Measurements from ENCODE around the gene POLD2.

POLD2 gene

DNA sequence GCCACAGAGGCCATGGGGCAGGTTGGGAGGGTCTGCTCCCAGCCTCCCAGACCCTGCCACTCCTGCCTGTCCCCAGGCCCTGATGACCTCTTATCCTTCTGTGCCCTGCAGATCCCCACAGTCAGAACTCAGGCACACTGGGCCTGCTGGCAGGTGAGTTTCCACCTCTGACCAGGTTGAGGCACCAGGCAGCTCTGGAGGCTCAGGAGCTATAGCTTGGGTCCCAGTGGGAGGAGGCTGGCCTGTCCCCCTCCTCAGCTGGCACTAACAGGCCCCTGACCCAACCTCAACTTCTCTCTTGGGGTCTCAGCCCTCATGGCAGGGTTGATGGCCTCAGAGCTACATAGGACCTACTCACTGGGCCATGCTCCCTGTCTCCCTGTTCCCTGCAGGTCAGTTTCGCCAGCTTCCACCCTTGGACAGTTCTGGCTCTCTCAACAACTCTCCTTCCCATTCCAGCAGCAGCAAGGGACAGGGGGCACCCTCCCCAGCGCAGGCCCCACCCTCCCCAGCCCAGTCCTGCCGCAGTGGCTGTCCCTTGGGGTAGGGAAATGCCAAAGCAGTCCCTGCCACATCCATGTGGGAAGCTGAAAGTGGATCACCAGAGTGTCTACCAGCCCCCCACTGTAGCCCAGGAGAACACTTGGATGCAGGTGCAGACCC, 21.9 kb downstream of the POLD2 start:
- DNase-seq = no peak

GRCh38 chr7:44100458-44101302, 22.7 kb downstream of the POLD2 start:
- DNase-seq = no peak

DNA sequence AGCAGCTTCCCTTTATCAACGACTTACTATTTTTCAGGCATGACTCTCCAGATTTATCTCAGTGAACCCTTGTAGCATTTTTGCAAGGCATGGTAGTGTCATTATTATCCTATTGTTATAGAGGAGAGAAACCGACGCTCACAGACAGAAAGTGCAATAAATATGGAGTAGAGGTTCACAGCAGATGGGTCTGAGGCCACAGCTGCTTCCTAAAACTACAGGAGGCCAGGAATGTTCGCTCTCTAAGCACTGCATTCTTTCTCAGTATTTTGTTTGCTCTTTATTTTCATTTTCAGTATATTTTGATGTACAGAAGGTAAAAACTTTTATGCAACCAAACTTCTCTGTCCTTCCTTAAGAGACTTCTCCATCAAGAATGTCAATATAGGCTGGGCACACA, 23.7 kb downstream of the POLD2 start:
- no peak for DNase-seq

DNA sequence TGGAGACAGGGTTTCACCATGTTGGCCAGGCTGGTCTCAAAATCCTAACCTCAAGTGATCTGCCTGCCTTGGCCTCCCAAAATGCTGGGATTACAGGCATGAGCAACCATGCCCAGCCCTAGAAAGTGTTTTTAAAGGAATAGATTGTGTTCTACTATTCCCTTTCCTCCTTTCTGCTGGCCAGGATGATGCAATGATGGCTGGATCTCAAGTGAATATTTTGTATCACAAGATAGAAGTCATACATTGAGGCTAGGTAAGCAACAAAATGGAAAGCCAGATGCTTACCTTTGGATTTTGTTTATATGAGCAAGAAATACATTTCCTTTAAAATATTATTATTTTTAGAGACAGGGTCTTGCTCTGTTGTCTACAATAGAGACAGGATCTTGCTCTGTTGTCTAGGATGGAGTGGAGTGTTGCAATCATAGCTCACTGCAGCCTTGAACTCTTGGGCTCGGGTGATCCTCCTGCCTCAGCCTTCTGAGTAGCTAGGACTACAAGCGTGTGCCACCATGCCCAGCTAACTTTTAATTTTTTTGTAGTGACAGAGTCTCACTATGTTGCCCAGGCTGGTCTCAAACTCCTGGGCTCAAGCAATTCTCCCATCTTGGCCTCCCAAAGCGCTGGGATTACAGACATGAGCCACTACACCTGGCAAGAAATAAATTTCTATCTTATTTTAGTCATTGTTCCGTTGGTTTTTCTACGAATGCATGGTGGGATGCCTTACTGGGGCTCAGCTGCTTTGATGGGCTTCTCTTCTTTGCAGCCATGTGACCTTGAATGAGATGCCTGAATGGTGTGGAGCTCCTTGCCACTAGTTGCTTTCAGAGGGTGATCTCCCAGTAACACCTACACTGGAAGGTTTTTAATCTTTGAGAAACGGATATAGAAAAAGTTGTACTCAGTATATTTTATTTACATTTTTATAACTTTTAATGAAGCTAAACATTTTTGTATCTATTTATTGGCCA, 25.0 kb downstream of the POLD2 start:
- DNase-seq = no peak

GRCh38 chr7:44097064-44097932, 26.1 kb downstream of the POLD2 start:
- DNase-seq = no peak

GRCh38 chr7:44096326-44096881, 26.9 kb downstream of the POLD2 start:
- DNase-seq = no peak

DNA sequence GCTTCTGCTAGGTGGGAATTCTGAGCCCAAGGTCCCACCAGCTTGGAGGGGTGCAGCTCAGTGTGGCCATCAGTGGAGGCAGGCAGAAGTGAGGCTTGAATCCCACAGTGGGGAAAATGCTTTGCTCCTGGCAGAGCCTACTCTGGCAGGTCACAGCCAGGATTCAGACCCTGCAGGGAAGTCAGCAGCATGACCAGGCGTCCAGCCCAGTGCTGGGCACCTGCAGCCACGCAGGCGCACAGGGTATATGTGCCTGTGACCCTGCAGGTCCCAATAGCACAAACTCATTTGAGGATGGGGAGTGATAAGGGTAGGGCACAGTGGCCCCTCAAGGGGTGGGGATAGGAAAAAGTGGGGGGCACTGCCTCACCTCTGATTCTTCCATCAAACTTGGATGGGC, 27.6 kb downstream of the POLD2 start:
- DNase-seq = no peak

- DNase-seq = no peak
Observed at GRCh38 chr7:44094883-44095592, 28.3 kb downstream of the POLD2 start.

- DNase-seq = peak; percentile 15
Observed at GRCh38 chr7:44094365-44094764, 29.0 kb downstream of the POLD2 start.

DNA sequence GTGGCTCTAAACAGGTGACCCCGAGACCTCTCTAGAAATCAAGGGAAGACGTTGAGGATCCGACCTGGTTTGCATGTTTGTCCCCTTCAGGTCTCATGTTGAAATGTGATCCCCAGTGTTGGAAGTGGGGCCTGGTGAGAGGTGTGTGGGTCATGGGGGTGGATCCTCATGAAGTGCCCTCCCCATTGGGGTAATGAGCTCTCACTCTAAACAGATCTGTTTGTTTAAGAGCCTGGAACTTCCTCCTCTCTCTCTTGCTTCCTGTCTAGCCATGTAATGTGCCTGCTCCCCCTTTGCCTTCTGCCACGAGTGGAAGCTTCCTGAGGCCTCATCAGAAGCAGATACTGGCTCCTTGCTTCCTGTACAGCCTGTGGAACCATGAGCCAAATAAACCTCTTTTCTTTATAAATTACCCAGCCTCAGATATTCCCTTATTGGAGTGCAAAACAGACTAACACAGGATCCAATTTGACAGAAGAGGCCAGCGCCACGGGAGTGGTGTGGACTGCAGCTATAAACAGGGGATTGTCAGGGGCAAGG, 30.2 kb downstream of the POLD2 start:
- DNase-seq = no peak

- no peak for DNase-seq
Observed at GRCh38 chr7:44087911-44088838, 35.2 kb downstream of the POLD2 start.

DNA sequence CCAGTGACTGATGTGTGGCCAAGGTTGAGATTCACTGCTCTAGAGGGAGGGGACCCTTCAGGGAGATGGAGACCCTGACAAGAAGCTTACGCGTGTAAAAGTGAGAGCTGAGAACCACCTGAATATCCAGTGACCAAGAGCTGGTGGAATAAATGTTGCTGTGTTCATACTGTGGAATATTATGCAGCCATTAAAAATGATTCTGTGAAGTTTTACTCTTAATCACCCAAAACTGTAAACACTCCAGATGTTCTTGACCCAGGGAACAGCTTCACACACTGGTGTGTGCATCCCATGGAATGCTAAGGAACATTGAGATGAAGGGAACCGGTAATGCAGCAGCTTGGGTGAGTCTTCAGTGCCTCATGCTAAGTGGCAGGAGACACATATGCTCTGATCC, 36.7 kb downstream of the POLD2 start:
- DNase-seq = no peak

- DNase-seq = no peak
Observed at GRCh38 chr7:44085546-44085945, 37.8 kb downstream of the POLD2 start.

DNA sequence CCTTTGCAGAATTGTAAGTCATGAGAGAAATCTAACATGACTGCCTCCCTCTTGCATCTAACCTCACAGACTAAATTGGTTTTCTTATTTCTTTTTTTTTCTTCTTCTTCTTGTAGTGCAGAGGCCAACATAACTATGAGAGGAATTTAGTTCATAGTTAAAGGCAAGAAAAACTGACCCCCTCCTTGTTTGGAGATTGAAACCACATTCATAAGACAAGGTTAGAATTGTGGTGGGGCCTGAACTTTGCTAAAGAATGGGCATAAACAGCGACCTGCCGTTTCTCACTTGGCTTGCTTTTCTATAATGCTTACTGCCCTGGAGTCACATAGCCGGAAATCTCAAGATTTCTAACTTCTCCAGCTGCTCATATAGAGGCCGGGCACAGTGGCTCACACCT, 38.6 kb downstream of the POLD2 start:
- no peak for DNase-seq

- DNase-seq = no peak
Observed at GRCh38 chr7:44083796-44084195, 39.6 kb downstream of the POLD2 start.

DNA sequence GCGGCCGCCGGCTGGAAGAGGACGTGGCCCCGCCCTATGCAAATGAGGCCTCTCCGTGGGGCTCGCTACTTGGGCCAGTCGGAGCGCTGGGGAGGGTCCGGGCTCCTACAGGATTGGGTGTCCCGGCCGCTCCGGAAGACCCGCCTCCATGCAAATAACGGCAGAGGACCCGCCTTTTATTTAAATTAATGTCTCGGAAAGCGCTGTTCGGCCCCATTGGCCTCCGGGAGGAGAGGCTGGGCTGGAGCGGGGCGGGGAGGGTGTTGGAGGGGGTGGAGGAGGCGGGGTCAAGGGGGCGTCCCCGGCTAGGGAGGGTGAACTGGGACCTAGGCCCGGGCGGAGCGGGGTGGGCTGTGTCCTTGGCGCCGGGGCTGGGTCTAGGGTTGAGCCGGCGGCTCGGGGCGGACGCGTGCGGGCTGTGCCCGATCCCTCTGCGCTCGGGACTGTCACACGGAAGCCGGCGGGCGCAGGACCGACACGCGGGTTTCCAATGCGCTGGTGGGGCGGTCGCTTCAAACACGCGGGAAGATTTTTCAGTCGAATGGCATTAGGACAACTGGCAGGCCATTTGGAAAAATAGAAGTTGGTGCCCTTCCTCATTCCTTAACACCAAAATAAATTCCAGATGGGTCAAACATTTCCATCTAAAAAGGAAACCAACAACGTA, 40.7 kb downstream of the POLD2 start:
- peak; percentile 99 for DNase-seq

GRCh38 chr7:44081266-44081748, 42.0 kb downstream of the POLD2 start:
- no peak for DNase-seq

DNA sequence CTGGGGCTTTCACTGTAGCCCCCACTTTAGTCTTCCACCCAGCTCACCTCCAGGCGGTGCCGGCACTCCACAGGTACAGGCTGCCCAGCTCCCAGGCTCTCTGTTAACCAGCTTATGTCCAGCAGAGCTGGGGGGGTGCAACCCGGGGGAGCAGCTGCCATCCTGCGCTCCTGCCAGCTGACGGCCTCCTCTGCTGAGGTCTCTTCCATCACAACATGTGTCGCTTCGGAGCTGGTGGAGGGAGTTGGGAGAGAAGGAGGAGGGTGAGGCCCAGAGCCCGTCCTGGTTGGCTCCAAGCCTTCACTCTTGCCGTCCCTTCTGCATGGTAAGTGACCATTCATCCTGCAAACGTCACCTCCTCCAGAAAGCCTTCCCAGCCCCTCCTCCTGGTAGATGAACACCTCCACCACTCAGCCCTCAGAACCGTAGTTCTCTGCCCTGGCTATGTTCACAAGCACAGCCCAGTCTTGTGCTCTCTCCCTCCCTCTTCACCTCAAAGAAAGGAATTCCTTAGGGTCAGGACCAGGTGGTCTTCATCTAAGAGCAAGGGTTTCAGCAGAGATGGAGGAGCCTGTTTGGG, 42.6 kb downstream of the POLD2 start:
- no peak for DNase-seq

- no peak for DNase-seq
Observed at GRCh38 chr7:44080118-44080517, 43.2 kb downstream of the POLD2 start.

Measured in inflammatory macrophage treated with lipopolysaccharide for 4 hours (primary cell).